Stimulated activated CD8-positive, alpha-beta memory T cell treated with anti-CD3 and anti-CD28 coated beads, Interleukin-7, amount 100 ng/mL, for 4 hours (primary cell): ENCODE data around the gene TSPAN3.
A peak's percentile ranks its signal among the peaks of the same experiment; 100 is the strongest.

ENCODE experiments used
- DNase-seq, 2 donors: peaks; one replicate each; pipeline ENCODE4 v3.0.0-alpha.2; 2020; ENCODE audit warnings: low read depth in 2 of 2

TSPAN3 gene

GRCh38 chr15:77009646-77010311 is 61.1 kb downstream of the TSPAN3 start:
- no peak for DNase-seq

DNA sequence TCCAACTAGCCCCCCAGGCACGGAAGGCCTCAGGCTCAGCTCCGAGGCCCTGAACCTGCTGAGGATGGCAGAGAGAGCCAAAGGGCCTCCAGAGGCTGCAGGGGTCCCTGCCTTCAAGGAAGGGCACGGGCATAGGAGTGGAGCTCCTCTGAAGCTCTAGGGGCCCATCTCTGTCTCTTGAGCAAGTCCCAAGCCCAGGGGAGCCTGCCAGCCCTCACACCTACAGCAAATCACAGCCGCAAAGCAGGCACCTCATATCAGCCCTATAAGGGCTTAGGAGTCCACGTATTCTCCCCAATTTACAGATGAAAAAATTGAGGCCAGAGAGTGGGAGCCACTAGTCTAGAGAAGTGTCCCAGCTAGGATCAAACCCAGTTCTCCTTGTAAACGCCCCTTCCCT is 61.7 kb downstream of the TSPAN3 start:
- DNase-seq = no peak

- no peak for DNase-seq
These were observed 66.7 kb downstream of the TSPAN3 start for GRCh38 chr15:77004189-77004588.

DNA sequence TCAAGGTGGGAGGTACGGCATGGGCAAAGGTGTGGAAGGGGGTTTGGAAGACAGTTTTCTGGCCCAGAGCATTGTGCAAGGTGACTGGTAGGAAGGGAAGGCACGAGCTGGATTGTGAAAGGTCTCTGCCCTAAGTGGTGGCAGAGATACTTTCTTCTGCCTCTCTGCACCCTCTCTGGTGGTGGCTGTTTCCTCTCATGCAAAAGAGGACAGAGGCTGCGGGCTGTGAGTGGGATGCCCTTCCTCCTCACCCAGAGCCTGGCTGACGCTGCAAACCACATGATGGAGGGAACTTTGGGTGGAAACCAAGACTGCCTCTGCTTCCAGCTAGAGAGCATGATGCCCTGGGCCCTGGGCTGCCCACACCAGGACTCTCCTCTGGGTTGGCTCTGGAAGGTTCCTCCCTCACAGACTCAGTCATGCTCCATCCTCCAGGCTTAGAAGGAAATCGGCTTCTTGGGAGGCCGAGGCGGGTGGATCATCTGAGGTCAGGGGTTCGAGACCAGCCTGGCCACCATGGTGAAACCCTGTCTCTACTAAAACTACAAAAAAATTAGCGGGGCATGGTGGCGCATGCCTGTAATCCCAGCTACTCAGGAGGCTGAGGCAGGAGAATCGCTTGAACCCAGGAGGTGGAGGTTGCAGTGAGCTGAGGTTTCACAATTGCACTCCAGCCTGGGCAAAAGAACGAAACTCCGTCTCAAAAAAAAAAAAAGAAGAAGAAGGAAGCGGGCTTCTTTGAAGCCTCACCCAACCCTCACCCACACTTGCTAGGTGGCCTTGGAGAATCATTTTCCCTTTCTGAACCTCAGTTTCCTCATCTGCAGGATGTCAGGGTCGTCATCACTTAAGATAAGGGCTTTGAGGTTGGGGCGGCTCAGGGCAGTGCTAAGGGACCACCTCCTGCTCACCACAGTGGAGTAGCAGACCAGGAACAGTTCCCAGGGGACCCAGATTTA is 67.7 kb downstream of the TSPAN3 start:
- DNase-seq = peak; percentile 60 to 73

DNA sequence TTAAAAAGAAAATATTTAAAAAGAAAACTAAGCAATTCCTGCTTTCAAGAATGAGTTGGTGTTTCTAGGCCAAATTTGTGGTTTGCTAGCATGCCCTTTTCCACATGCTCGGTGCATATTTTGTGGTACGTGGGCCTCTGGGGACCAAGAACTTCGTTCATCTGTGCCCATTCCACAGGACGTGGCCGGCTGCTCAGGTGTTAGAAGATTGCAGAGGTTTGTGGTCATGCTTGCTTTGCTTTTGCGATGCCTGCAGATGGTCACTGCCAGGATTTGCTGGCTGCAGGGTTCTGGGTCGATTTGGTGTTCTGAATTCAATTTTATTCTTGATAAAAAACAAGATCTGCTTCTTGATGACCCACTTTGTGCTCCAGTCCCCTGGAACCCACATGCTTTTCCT is 68.5 kb downstream of the TSPAN3 start:
- no peak for DNase-seq

DNA sequence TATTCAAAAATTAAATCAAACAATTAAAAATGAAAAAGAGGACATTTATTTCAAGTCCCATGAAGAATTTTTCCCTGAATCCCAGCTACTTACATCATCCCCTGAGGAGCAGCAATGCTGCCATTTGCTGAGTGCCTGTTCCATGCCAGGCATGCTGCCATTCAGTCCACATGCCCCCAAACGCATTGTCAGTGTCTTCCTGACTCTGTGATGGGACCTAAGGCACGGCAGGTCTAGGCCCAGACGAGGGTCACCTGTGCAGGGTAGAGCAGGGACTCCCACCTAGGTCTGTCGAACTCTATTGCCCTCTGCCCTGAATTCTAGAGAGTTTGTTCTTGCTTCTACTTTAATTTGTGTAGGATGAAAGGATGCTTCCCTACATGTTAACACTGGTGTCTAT is 68.9 kb downstream of the TSPAN3 start:
- DNase-seq = no peak

GRCh38 chr15:77001351-77001750 is 69.6 kb downstream of the TSPAN3 start:
- no peak for DNase-seq

DNA sequence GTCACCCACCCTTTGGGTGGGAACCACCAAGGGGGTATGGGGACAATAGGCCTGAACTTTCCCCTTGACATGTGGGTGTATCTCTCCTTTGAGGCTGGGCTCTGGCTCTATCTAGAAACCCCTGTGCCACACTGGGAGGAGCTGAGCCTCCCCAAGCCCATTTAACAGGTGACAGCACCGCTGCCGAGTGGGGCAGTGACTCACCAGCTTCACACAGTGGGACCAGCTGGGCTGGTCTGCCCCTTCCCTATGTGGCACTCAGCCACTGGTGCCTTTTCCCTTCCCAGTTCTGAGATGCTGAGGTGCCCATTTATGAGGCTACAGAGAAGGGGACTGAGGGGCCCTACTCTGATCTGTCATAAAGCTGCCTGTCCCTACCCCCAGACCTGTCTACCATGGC is 70.9 kb downstream of the TSPAN3 start:
- no peak for DNase-seq

- no peak for DNase-seq
These were observed 72.1 kb downstream of the TSPAN3 start for GRCh38 chr15:76998663-76999285.

GRCh38 chr15:76996526-76997401 is 74.1 kb downstream of the TSPAN3 start:
- DNase-seq = peak in 1 of 2 donors; percentile 53

GRCh38 chr15:76996076-76996525 is 74.8 kb downstream of the TSPAN3 start:
- DNase-seq = no peak

DNA sequence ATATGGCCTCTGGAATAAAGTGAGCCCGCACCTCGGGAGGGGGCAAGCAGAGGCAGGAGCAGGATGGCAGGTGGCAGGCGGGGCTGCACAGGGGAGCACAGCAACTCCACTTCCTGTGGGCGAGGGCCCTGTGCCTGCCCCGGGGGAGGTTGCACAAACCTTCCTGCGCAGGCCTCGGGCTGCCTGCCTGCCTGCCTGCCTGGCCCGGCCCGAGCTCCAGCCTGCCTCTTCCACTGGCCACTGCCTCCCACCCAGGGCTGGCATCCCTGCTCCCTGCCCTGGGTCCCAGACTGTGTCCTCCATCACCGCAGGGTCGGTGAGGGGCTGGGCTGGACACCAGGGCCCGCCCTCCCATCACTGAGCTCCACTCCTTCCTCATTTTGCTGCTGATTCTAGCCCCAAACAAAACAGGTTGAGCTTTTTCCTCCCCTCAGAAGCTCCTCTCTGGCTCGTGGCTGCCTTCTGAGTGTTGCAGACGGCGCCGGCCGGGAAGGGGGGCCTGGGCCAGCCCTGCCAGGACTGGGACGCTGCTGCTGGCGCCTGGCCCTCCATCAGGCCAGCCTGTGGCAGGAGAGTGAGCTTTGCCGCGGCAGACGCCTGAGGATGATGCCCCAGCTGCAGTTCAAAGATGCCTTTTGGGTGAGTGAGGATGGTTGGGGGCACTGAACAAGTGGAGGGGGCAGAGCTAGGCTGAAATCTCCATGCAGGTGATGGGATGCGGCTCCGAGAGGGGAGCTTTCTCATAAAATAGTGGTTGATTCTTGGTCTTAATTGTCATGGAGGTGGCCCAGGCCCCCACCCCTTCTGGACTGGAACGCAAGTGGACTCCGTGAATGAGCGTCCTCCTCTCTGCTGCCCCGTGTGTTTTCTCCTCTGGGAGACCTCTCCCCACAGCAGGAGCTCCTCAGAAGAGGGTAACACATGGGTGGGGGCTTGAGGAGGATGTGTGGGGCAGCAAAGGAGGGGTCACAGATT is 75.7 kb downstream of the TSPAN3 start, which contains the start of gene PSTPIP1:
Gene PSTPIP1 (plus strand): TSS at position 156 of the 975 bp plus-strand sequence. CDS start 448 bp downstream, at position 604.
- DNase-seq = peak; percentile 21 to 53

DNA sequence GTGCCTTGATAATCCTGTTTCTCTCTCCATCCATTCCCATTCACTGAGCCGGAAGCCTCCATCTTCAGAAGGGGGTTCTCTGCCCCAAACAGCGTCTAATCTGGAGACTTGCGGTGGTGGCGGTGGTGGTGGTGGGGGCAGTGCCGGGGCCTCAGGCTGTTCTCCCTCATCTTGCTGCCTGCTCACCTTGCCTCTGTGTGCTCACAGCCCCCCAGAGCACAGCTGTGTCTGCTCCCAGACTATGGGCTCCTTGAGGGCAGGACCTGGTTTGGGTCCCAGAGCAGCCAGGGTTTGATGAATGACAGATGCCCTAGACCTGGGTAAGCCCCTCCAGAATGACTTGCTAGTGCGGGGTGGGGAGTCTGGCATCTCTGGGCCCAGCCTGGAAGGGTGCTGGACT is 76.4 kb downstream of the TSPAN3 start:
- no peak for DNase-seq

DNA sequence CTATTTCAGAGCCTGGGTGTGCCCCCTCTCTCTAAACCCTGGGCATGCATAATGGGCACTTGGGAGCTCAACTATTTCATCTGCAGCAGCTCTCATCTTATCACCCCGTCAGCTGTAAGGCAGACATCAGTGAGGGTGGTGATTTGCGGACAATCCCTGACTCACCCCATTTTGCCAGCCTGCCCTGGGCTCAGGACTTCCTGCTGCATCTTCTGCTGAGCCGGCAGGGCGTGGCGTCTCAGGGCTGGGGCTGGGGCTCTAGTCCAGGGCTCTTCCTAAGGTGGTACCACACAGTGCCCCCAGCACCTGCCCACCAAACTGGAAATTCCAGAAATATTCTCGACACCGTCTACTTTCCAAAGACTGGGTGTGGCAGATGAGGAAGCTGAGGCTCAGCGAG is 76.9 kb downstream of the TSPAN3 start:
- DNase-seq = peak; percentile 28 to 56

DNA sequence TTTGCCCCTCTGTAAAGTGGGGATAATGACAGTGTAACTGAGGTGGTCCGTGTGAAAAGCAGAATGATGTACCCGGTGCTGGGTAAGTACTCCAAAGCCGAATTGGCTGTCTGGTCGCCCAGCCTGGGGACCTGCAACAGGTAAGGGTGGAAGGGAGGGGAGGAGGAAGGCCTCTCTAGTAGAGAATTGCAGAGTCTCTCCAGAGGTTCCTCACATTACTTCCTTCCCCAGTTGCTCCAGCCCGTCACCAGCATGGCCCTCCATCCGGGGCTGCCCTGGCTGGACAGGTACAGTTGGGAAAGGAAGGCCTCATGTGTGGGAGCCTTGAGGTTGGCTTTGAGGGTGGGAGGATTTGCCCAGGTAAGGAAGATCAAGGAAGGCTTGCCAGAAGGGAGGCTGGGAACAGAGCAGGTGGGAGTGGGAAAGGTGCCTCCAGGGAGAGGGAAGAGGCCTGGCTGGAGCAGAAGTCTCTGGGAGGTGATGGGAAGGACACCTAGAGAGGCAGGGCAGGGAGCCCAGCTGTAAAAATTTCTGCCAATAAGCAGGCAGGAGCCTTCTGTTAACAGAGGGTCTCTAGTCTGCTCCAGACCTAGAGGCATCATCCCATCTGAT is 77.7 kb downstream of the TSPAN3 start:
- DNase-seq = no peak

- DNase-seq = no peak
These were observed 78.9 kb downstream of the TSPAN3 start for GRCh38 chr15:76991741-76992645.
